PC-3 (cell line): Measurements from ENCODE around the gene GPR146. TPM values are rescaled to one million over a fixed set of nuclear protein-coding genes. Genes with fewer than 3 reads are reported as not detected.

ENCODE experiments used
- ATAC-seq: fragments of 200-7000 bp; cut with Tn5 transposase; 2 replicates; pipeline ENCODE4 v1.9.1; 2020; ENCODE audit warnings: mild to moderate bottlenecking, moderate library complexity
- BruUV-seq: library from RNA; stranded (reverse); fragments of 400-500 nt; replicated peaks from 2 replicates; lab custom pipeline; 2021; lab: Mats Ljungman, UMichigan
- CTCF ChIA-PET: fragments of 300-600 bp; sonication (Branson Sonifier 250); formaldehyde crosslinking; loops from one replicate; lab custom pipeline; 2022; ENCODE audit warnings: antibody characterized with exemption; lab: Charles Lee
- POLR2A ChIA-PET: fragments of 300-600 bp; sonication (Branson Sonifier 250); formaldehyde crosslinking; loops from one replicate; lab custom pipeline; 2022; ENCODE audit warnings: antibody characterized with exemption; ENCODE audit not compliant: unreplicated experiment; lab: Charles Lee
- DNase-seq: peaks from one replicate; pipeline ENCODE4 v3.0.0-alpha.2; 2015
- H2AFZ ChIP-seq: fragments of 300-600 bp; sonication (generic); 2 replicates; pipeline ENCODE4 v1.6.0; 2016; ENCODE audit warnings: antibody characterized with exemption, low read length
- H3F3A ChIP-seq: fragments of 300-600 bp; sonication (generic); one replicate; pipeline ENCODE4 v1.6.0; 2017; ENCODE audit warnings: antibody characterized with exemption, low read length, control low read depth, mild to moderate bottlenecking; ENCODE audit not compliant: unreplicated experiment
- H3K27ac ChIP-seq: fragments of 300-600 bp; sonication (generic); 2 replicates; pipeline ENCODE4 v1.5.1; 2016; ENCODE audit warnings: mild to moderate bottlenecking, low read length
- H3K27me3 ChIP-seq: fragments of 300-600 bp; sonication (generic); 2 replicates; pipeline ENCODE4 v1.6.1; 2016; ENCODE audit warnings: low read length, mixed read lengths
- H3K36me3 ChIP-seq: fragments of 300-600 bp; sonication (generic); 2 replicates; pipeline ENCODE4 v1.6.1; 2016; ENCODE audit warnings: low read depth, mixed run types, low read length, mixed read lengths
- H3K4me1 ChIP-seq: fragments of 300-600 bp; sonication (generic); 2 replicates; pipeline ENCODE4 v1.5.1; 2016; ENCODE audit warnings: low read length; ENCODE audit not compliant: insufficient read depth
- H3K4me2 ChIP-seq: fragments of 300-600 bp; sonication (generic); 2 replicates; pipeline ENCODE4 v1.6.0; 2016; ENCODE audit warnings: low read length
- H3K4me3 ChIP-seq: fragments of 300-600 bp; sonication (generic); 2 replicates; pipeline ENCODE4 v1.5.1; 2016; ENCODE audit warnings: mild to moderate bottlenecking, low read length, mixed read lengths
- H3K79me2 ChIP-seq: fragments of 300-600 bp; sonication (generic); 2 replicates; pipeline ENCODE4 v1.6.1; 2017; ENCODE audit warnings: low read length, mixed read lengths
- H3K9ac ChIP-seq: fragments of 300-600 bp; sonication (generic); 2 replicates; pipeline ENCODE4 v1.6.0; 2016; ENCODE audit warnings: mild to moderate bottlenecking, low read length
- H3K9me2 ChIP-seq: fragments of 300-600 bp; sonication (generic); replicated peaks from 2 replicates; pipeline ENCODE4 v1.6.1; 2016; ENCODE audit warnings: mixed run types, low read length, mixed read lengths
- H3K9me3 ChIP-seq: fragments of 300-600 bp; sonication (generic); 2 replicates; pipeline ENCODE4 v1.6.1; 2016; ENCODE audit warnings: low read length, mixed read lengths
- H4K20me1 ChIP-seq: fragments of 300-600 bp; sonication (generic); 2 replicates; pipeline ENCODE4 v1.6.1; 2016; ENCODE audit warnings: low read length, mixed read lengths
- EZH2 ChIP-seq: fragments of 300-600 bp; sonication (generic); IDR thresholded peaks from one replicate; pipeline ENCODE4 v1.6.1; 2017; ENCODE audit warnings: antibody characterized with exemption, mild to moderate bottlenecking, low read length; ENCODE audit not compliant: unreplicated experiment
- EZH2phosphoT487 ChIP-seq: fragments of 300-600 bp; sonication (generic); IDR thresholded peaks from 2 replicates; pipeline ENCODE4 v1.6.1; 2018; ENCODE audit warnings: mild to moderate bottlenecking, antibody characterized with exemption, low read length, borderline replicate concordance
- intact Hi-C: fragments of 100-400 bp; cut with micrococcal nuclease; formaldehyde crosslinking; loops from 2 replicates; pipeline ENCODE4 v1.9.0; 2023
- total RNA-seq: library from RNA; depleted of rRNA; stranded (reverse); fragments of >200 nt; gene quantifications from 2 replicates; pipeline ENCODE4 v1.2.3, GENCODE V29; 2014
- TF ChIP-seq, protein P1 (sequence below): fragments of 300-600 bp; sonication (generic); conservative IDR thresholded peaks from 2 replicates; pipeline ENCODE4 v1.5.1; 2017; ENCODE audit warnings: antibody characterized with exemption, low read depth, mild to moderate bottlenecking, low read length

The GPR146 gene
- total RNA-seq, 1 experiment from 2014 or later: 2.7 TPM

GRCh38 chr7:1090686-1091643 is 46.6 kb downstream of the GPR146 start:
- POLR2A ChIA-PET: no interaction called here
- no peaks in the 10 kb centered on the region for H3F3A ChIP-seq
- DNase-seq (peak; percentile 9), ATAC-seq (peak; percentile 15)
- peaks cover 31% of the 10 kb centered on the region for H3K4me1 ChIP-seq
- H3K9me2 ChIP-seq: no peaks in the 10 kb centered on the region
- H2AFZ ChIP-seq: no peak overlapping the region
- intact Hi-C loops: no loop called here
- no peak overlapping the region for H3K9ac ChIP-seq
- no peaks in the 10 kb centered on the region for H3K27me3 ChIP-seq
- no peaks in the 10 kb centered on the region for H3K9me3 ChIP-seq
- no peak overlapping the region for H3K4me2 ChIP-seq
- TF ChIP-seq, protein P1, sequence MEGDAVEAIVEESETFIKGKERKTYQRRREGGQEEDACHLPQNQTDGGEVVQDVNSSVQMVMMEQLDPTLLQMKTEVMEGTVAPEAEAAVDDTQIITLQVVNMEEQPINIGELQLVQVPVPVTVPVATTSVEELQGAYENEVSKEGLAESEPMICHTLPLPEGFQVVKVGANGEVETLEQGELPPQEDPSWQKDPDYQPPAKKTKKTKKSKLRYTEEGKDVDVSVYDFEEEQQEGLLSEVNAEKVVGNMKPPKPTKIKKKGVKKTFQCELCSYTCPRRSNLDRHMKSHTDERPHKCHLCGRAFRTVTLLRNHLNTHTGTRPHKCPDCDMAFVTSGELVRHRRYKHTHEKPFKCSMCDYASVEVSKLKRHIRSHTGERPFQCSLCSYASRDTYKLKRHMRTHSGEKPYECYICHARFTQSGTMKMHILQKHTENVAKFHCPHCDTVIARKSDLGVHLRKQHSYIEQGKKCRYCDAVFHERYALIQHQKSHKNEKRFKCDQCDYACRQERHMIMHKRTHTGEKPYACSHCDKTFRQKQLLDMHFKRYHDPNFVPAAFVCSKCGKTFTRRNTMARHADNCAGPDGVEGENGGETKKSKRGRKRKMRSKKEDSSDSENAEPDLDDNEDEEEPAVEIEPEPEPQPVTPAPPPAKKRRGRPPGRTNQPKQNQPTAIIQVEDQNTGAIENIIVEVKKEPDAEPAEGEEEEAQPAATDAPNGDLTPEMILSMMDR: no peak
- TF ChIP-seq EZH2 (no peak), EZH2phosphoT487 (no peak)
- no peaks in the 10 kb centered on the region for H3K36me3 ChIP-seq
- no peak overlapping the region for H3K27ac ChIP-seq
- peaks cover 5% of the 10 kb centered on the region for H3K79me2 ChIP-seq
- no TSS peak for BruUV-seq
- CTCF ChIA-PET: interaction anchor here (0.9 kb wide), 1 partner anchor 98 kb away, joined by 3 read pairs; no protein-coding TSS in a partner anchor
- H3K4me3 ChIP-seq: no peak overlapping the region
- no peaks in the 10 kb centered on the region for H4K20me1 ChIP-seq

DNA sequence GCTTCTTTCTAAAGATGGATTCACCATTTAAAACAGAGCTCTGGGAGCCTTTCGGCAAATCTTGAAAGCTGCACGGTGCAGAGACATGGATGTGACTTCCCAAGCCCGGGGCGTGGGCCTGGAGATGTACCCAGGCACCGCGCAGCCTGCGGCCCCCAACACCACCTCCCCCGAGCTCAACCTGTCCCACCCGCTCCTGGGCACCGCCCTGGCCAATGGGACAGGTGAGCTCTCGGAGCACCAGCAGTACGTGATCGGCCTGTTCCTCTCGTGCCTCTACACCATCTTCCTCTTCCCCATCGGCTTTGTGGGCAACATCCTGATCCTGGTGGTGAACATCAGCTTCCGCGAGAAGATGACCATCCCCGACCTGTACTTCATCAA is 47.3 kb downstream of the GPR146 start:
- H3K4me3 ChIP-seq: no peak overlapping the region
- BruUV-seq: no TSS peak
- CTCF ChIA-PET: interaction anchor here (0.9 kb wide), 1 partner anchor 98 kb away, joined by 3 read pairs; no protein-coding TSS in a partner anchor
- no peak for TF ChIP-seq EZH2
- TF ChIP-seq EZH2phosphoT487: no peak
- TF ChIP-seq, protein P1: no peak
- no peak overlapping the region for H2AFZ ChIP-seq
- DNase-seq (no peak), ATAC-seq (no peak)
- no peak overlapping the region for H3K27ac ChIP-seq
- H3K9me2 ChIP-seq: no peaks in the 10 kb centered on the region
- intact Hi-C loops: no loop called here
- no peaks in the 10 kb centered on the region for H3K36me3 ChIP-seq
- no peaks in the 10 kb centered on the region for H3K9me3 ChIP-seq
- no peak overlapping the region for H3K4me2 ChIP-seq
- peaks cover 5% of the 10 kb centered on the region for H3K79me2 ChIP-seq
- H3K27me3 ChIP-seq: no peaks in the 10 kb centered on the region
- H3K4me1 ChIP-seq: peaks cover 24% of the 10 kb centered on the region
- H3F3A ChIP-seq: no peaks in the 10 kb centered on the region
- H3K9ac ChIP-seq: no peak overlapping the region
- POLR2A ChIA-PET: no interaction called here
- no peaks in the 10 kb centered on the region for H4K20me1 ChIP-seq
